H9 (cell line): ENCODE results near the gene TIMM50. TPM values are rescaled to one million over a fixed set of nuclear protein-coding genes. Genes with fewer than 3 reads are reported as not detected.
A peak's percentile ranks its signal among the peaks of the same experiment; 100 is the strongest.

ENCODE experiments used
- DNase-seq: peaks from one replicate; pipeline ENCODE4 v3.0.0-alpha.2; 2017
- H2AFZ ChIP-seq: one replicate; pipeline ENCODE4 v1.6.1; 2013; ENCODE audit warnings: mild to moderate bottlenecking, low read length, control low read depth, moderate library complexity
- H2AK5ac ChIP-seq: 2 replicates; pipeline ENCODE4 v1.6.1; 2013; ENCODE audit warnings: low read length, control low read depth, mixed read lengths; ENCODE audit not compliant: insufficient read length
- H2BK120ac ChIP-seq: one replicate; pipeline ENCODE4 v1.6.1; 2013; ENCODE audit warnings: low read depth, mild to moderate bottlenecking, low read length, control low read depth, inconsistent platforms; ENCODE audit not compliant: poor library complexity, severe bottlenecking
- H2BK12ac ChIP-seq: 2 replicates; pipeline ENCODE4 v1.6.1; 2013; ENCODE audit warnings: low read length, control low read depth, mixed read lengths, low read depth; ENCODE audit not compliant: insufficient read length
- H2BK15ac ChIP-seq: 2 replicates; pipeline ENCODE4 v1.6.1; 2013; ENCODE audit warnings: low read depth, low read length, control low read depth
- H2BK20ac ChIP-seq: one replicate; pipeline ENCODE4 v1.6.1; 2013; ENCODE audit warnings: low read depth, mild to moderate bottlenecking, low read length, control low read depth, inconsistent platforms; ENCODE audit not compliant: poor library complexity, severe bottlenecking
- H2BK5ac ChIP-seq: 2 replicates; pipeline ENCODE4 v1.6.1; 2013; ENCODE audit warnings: low read length, control low read depth, mixed read lengths; ENCODE audit not compliant: insufficient read length
- H3K14ac ChIP-seq: 2 replicates; pipeline ENCODE4 v1.6.1; 2013; ENCODE audit warnings: low read length, control low read depth; ENCODE audit not compliant: insufficient read depth
- H3K18ac ChIP-seq: 2 replicates; pipeline ENCODE4 v1.6.1; 2013; ENCODE audit warnings: low read depth, mild to moderate bottlenecking, mixed read lengths, low read length, control low read depth; ENCODE audit not compliant: insufficient read length
- H3K23ac ChIP-seq: 2 replicates; pipeline ENCODE4 v1.6.1; 2013; ENCODE audit warnings: low read length, control low read depth, mixed read lengths, low read depth; ENCODE audit not compliant: insufficient read length
- H3K23me2 ChIP-seq: 2 replicates; pipeline ENCODE4 v1.6.1; 2013; ENCODE audit warnings: low read depth, mild to moderate bottlenecking, mixed read lengths, low read length, control low read depth; ENCODE audit not compliant: insufficient read length, poor library complexity, severe bottlenecking
- H3K27ac ChIP-seq: 2 replicates; pipeline ENCODE4 v1.5.1; 2013; ENCODE audit warnings: low read length, control low read depth, mixed read lengths, low read depth; ENCODE audit not compliant: insufficient read length
- H3K27me3 ChIP-seq: 2 replicates; pipeline ENCODE4 v1.6.1; 2013; ENCODE audit warnings: low read length, control low read depth, inconsistent platforms; ENCODE audit not compliant: insufficient read depth
- H3K4ac ChIP-seq: 2 replicates; pipeline ENCODE4 v1.6.1; 2013; ENCODE audit warnings: low read depth, mild to moderate bottlenecking, control low read depth, inconsistent platforms, low read length, moderate library complexity
- H3K4me1 ChIP-seq: 2 replicates; pipeline ENCODE4 v1.6.1; 2013; ENCODE audit warnings: low read length, control low read depth, inconsistent platforms; ENCODE audit not compliant: insufficient read depth
- H3K4me2 ChIP-seq: 2 replicates; pipeline ENCODE4 v1.6.1; 2013; ENCODE audit warnings: low read length, control low read depth, mixed read lengths; ENCODE audit not compliant: insufficient read length, insufficient read depth
- H3K56ac ChIP-seq: 2 replicates; pipeline ENCODE4 v1.6.1; 2013; ENCODE audit warnings: low read depth, mild to moderate bottlenecking, mixed read lengths, low read length, control low read depth; ENCODE audit not compliant: insufficient read length
- H3K79me1 ChIP-seq: 2 replicates; pipeline ENCODE4 v1.6.1; 2013; ENCODE audit warnings: low read depth, mild to moderate bottlenecking, moderate library complexity, low read length, control low read depth, inconsistent platforms; ENCODE audit not compliant: insufficient read depth, poor library complexity, severe bottlenecking
- H3K79me2 ChIP-seq: 2 replicates; pipeline ENCODE4 v1.6.1; 2013; ENCODE audit warnings: low read length, control low read depth, inconsistent platforms; ENCODE audit not compliant: insufficient read depth
- H3K9ac ChIP-seq: 2 replicates; pipeline ENCODE4 v1.6.1; 2013; ENCODE audit warnings: low read length, control low read depth, mixed read lengths; ENCODE audit not compliant: insufficient read length; ENCODE audit errors: extremely low read depth
- H3K9me3 ChIP-seq: one replicate; pipeline ENCODE4 v1.6.1; 2013; ENCODE audit warnings: low read depth, low read length, inconsistent platforms; ENCODE audit not compliant: control insufficient read depth
- H3T11ph ChIP-seq: one replicate; pipeline ENCODE4 v1.6.1; 2013; ENCODE audit warnings: mild to moderate bottlenecking, low read length, control low read depth, inconsistent platforms
- H4K20me1 ChIP-seq: one replicate; pipeline ENCODE4 v1.6.1; 2013; ENCODE audit not compliant: control insufficient read depth, insufficient read length, insufficient read depth
- H4K5ac ChIP-seq: 2 replicates; pipeline ENCODE4 v1.6.1; 2013; ENCODE audit warnings: low read depth, mild to moderate bottlenecking, mixed read lengths, low read length, control low read depth; ENCODE audit not compliant: insufficient read length
- H4K8ac ChIP-seq: replicated peaks from 2 replicates; pipeline ENCODE4 v1.6.1; 2013; ENCODE audit warnings: low read length, control low read depth, mixed read lengths, low read depth; ENCODE audit not compliant: insufficient read length
- H4K91ac ChIP-seq: 2 replicates; pipeline ENCODE4 v1.6.1; 2013; ENCODE audit warnings: low read depth, mild to moderate bottlenecking, moderate library complexity, mixed read lengths, low read length, control low read depth; ENCODE audit not compliant: insufficient read length
- H3K27ac Mint-ChIP-seq, 3 experiments: 2 replicates in 2 of 3; 3 replicates in 1 of 3; pipeline ENCODE4 v1.8.0; 2020 to 2021; ENCODE audit warnings: mixed read lengths in 3 of 3, mild to moderate bottlenecking in 1 of 3, moderate library complexity in 1 of 3
- H3K27me3 Mint-ChIP-seq: 2 replicates; pipeline ENCODE4 v1.8.0; 2021; ENCODE audit warnings: low read depth, mild to moderate bottlenecking, moderate library complexity, mixed read lengths
- H3K36me3 Mint-ChIP-seq, 3 experiments: 2 replicates in 2 of 3; 3 replicates in 1 of 3; pipeline ENCODE4 v1.8.0; 2020 to 2021; ENCODE audit warnings: low read depth in 3 of 3, mixed read lengths in 3 of 3; ENCODE audit not compliant: insufficient read depth in 1 of 3
- H3K4me1 Mint-ChIP-seq, 2 experiments: 2 replicates each; pipeline ENCODE4 v1.8.0; 2020; ENCODE audit warnings: mixed read lengths in 2 of 2
- H3K4me3 Mint-ChIP-seq, 2 experiments: 2 replicates in 1 of 2; 3 replicates in 1 of 2; pipeline ENCODE4 v1.8.0; 2020 to 2021; ENCODE audit warnings: mild to moderate bottlenecking in 2 of 2, mixed read lengths in 2 of 2, moderate library complexity in 1 of 2
- H3K9me3 Mint-ChIP-seq, 2 experiments: 2 replicates in 1 of 2; 3 replicates in 1 of 2; pipeline ENCODE4 v1.8.0; 2020; ENCODE audit warnings: mild to moderate bottlenecking in 2 of 2, mixed read lengths in 2 of 2, moderate library complexity in 1 of 2
- CTCF ChIP-seq: fragments of 200-600 bp; sonication (generic); conservative IDR thresholded peaks from 3 replicates; pipeline ENCODE4 v1.8.0; 2021; ENCODE audit warnings: antibody characterized with exemption, mild to moderate bottlenecking
- WGBS: extraction: QIAGEN DNeasy Blood & Tissue Kit; methylation state at CpG from one replicate; pipeline ENCODE4 v1.1.7; 2013; ENCODE audit warnings: missing lambda C conversion rate, low lambda C conversion rate, mixed read lengths; ENCODE audit not compliant: insufficient read length; ENCODE audit errors: extremely low coverage; 5-methylcytosine and 5-hydroxymethylcytosine counted together
- total RNA-seq: library from RNA; stranded (reverse); gene quantifications from 2 replicates; pipeline ENCODE4 v1.2.1, GENCODE V29; 2021

The TIMM50 gene
- total RNA-seq, 1 experiment from 2014 or later: 128 TPM

DNA sequence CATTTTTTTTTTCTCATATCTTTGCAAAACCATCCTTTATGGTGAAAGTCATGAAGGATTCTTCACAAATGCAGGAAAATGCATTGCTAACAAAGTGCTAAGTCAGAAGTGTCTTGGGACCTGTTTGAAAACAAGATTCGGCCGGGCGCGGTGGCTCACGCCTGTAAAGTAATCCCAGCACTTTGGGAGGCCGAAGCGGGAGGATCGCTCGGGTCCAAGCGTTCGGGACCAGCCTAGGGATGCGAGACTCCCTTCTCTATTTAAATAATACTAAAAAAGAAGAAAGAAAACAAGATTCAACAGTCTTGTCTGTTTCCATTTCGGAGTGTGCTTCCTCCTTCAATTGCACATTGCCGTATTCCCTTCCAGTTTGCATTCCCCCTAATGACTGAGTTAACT is 51.2 kb downstream of the TIMM50 start:
- no peak overlapping the region for H4K8ac ChIP-seq
- H2BK15ac ChIP-seq: no peak overlapping the region
- H3K9ac ChIP-seq: peak overlapping the region; percentile 42
- Mint-ChIP-seq H3K27me3 (peaks cover 6% of the 10 kb centered on the region), H3K4me3 (peak overlapping the region; percentile 90 to 96), H3K9me3 (peaks cover 0 to 3% of the 10 kb centered on the region in 2 experiments; a peak in 2 of 5 replicates), H3K27ac (peak overlapping the region in 1 of 3 experiments; percentile 94; a peak in 2 of 7 replicates), H3K36me3 (peaks cover 0 to 4% (median 3%) of the 10 kb centered on the region in 3 experiments; a peak in 4 of 7 replicates), H3K4me1 (peaks cover 4 to 6% of the 10 kb centered on the region in 2 experiments)
- H4K5ac ChIP-seq: no peak overlapping the region
- no peak overlapping the region for H3K27ac ChIP-seq
- no peaks in the 10 kb centered on the region for H3K79me2 ChIP-seq
- no peak overlapping the region for H2BK20ac ChIP-seq
- no peak overlapping the region for H4K91ac ChIP-seq
- no peak overlapping the region for H3T11ph ChIP-seq
- H3K23me2 ChIP-seq: peaks cover 5% of the 10 kb centered on the region
- H3K4ac ChIP-seq: no peak overlapping the region
- no peak overlapping the region for H2BK12ac ChIP-seq
- no peak overlapping the region for H2AK5ac ChIP-seq
- no peak for DNase-seq
- no peaks in the 10 kb centered on the region for H3K79me1 ChIP-seq
- H3K4me1 ChIP-seq: no peaks in the 10 kb centered on the region
- H3K27me3 ChIP-seq: no peaks in the 10 kb centered on the region; the same call in 1 of the 2 replicates
- TF ChIP-seq CTCF: no peak
- H2BK5ac ChIP-seq: no peak overlapping the region
- WGBS: no CpG with 5 or more reads among the region's 14 CpGs
- H2AFZ ChIP-seq: no peak overlapping the region
- peak overlapping the region; percentile 76 for H3K4me2 ChIP-seq
- H4K20me1 ChIP-seq: no peaks in the 10 kb centered on the region
- H3K14ac ChIP-seq: 0 out of 2 replicates have a peak overlapping the region, but pooled peaks have one; percentile 18
- no peaks in the 10 kb centered on the region for H3K9me3 ChIP-seq
- no peak overlapping the region for H3K23ac ChIP-seq
- H3K18ac ChIP-seq: no peak overlapping the region
- H3K56ac ChIP-seq: no peak overlapping the region
- H2BK120ac ChIP-seq: no peak overlapping the region
